AML-193 (cell line): ENCODE data around the gene LEPR.
"Not testable (repeated sequence)": the region's sequence is repeated elsewhere in the genome, so short reads cannot be mapped to it uniquely, and the experiment has no call there.

Experiments used
- DNase-seq, 2 experiments: peaks; one replicate each; lab custom pipeline; 2025; lab: John Stamatoyannopoulos, UW

LEPR gene

GRCh38 chr1:65420590-65421350 lies at the start of gene LEPR, which contains the start of gene LEPROT:
LEPR (plus strand) TSS chr1:65420668; CDS start chr1:65565566, 144,898 bp downstream.
LEPROT (plus strand) TSS chr1:65420668; CDS start chr1:65420725, 57 bp downstream.
- DNase-seq = peak; percentile 35 to 52

- DNase-seq = no peak
Observed at GRCh38 chr1:65371544-65371943, 48.9 kb upstream of the LEPR start.

- no peak for DNase-seq
Observed at GRCh38 chr1:65372557-65372956, 47.9 kb upstream of the LEPR start.

- DNase-seq = no peak
Observed at GRCh38 chr1:65377496-65378246, 42.8 kb upstream of the LEPR start.

GRCh38 chr1:65378247-65378946 lies 42.1 kb upstream of the LEPR start:
- no peak for DNase-seq

GRCh38 chr1:65384426-65384825 lies 36.0 kb upstream of the LEPR start:
- not testable (repeated sequence) for DNase-seq

- no peak for DNase-seq
Observed at GRCh38 chr1:65386439-65386838, 34.0 kb upstream of the LEPR start.

GRCh38 chr1:65387821-65388220 lies 32.6 kb upstream of the LEPR start:
- no peak for DNase-seq

GRCh38 chr1:65388908-65389695 lies 31.4 kb upstream of the LEPR start:
- no peak for DNase-seq

GRCh38 chr1:65392497-65392896 lies 28.0 kb upstream of the LEPR start:
- no peak for DNase-seq

- no peak for DNase-seq
Observed at GRCh38 chr1:65393347-65393746, 27.1 kb upstream of the LEPR start.

GRCh38 chr1:65393928-65394327 lies 26.5 kb upstream of the LEPR start:
- no peak for DNase-seq

GRCh38 chr1:65395887-65396612 lies 24.4 kb upstream of the LEPR start:
- DNase-seq = no peak

- no peak for DNase-seq
Observed at GRCh38 chr1:65398083-65398482, 22.4 kb upstream of the LEPR start.

GRCh38 chr1:65399003-65399402 lies 21.5 kb upstream of the LEPR start:
- no peak for DNase-seq

GRCh38 chr1:65401612-65402011 lies 18.9 kb upstream of the LEPR start:
- no peak for DNase-seq

GRCh38 chr1:65404941-65405340 lies 15.5 kb upstream of the LEPR start:
- DNase-seq = no peak

GRCh38 chr1:65407877-65408276 lies 12.6 kb upstream of the LEPR start:
- no peak for DNase-seq

GRCh38 chr1:65409314-65409713 lies 11.2 kb upstream of the LEPR start:
- no peak for DNase-seq

GRCh38 chr1:65409816-65410326 lies 10.6 kb upstream of the LEPR start:
- DNase-seq = no peak
